Panc1 (cell line): ENCODE measurements around the gene U2AF1L4.

Source experiments
- POLR2AphosphoS5 ChIP-seq: IDR thresholded peaks from 2 replicates; pipeline ENCODE4 v1.6.1; 2012; ENCODE audit warnings: mild to moderate bottlenecking, low read depth, low read length, moderate library complexity
- TF ChIP-seq, protein P1 (sequence below): fragments of 450-650 bp; IDR thresholded peaks from 2 replicates; pipeline ENCODE4 v1.5.1; 2017; ENCODE audit warnings: mild to moderate bottlenecking
- TF ChIP-seq, protein P2 (sequence below), 2 experiments: IDR thresholded peaks; 2 replicates each; pipeline ENCODE4 v1.6.1; 2011 to 2012; ENCODE audit warnings: low read depth in 2 of 2, control low read depth in 1 of 2, low read length in 1 of 2, mild to moderate bottlenecking in 1 of 2, moderate library complexity in 1 of 2; ENCODE audit not compliant: insufficient read depth in 1 of 2

DNA sequence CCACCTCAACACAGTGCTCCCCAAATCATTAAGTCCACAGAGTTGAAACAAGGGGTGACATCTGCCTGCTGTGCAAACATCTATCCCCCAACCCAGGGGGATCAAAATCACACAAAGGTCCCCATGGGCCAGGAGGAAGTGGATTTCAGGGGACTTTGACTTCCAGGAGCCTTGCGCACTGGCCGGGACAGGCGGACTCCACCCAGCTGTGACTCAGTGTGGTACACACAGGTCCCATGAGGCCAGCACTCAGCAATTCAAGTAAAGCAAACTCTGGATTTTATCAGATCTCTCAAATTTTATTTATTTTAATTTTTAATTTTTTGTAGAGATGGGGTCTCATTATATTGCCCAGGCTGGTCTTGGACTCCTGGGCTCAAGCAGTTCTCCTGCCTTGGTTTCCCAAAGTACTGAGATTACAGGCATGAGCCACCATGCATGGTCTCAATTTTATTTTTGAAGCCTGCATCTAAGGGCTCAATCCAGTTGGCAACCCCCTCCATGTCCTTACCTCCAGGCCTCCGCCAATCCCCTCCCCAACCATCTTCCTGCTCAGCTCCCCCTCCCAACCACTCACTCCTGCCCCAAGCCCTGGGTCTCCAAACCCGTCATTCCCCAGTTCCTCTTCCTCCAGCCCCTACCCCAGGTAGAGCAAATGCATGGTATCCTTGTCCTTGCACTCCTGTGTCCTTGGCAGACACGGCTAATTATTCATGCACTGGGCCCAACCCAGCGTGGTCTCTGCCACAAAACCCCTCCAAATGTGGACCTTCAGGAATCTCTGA is 48.4 kb upstream of the U2AF1L4 start:
- TF ChIP-seq, protein P1, sequence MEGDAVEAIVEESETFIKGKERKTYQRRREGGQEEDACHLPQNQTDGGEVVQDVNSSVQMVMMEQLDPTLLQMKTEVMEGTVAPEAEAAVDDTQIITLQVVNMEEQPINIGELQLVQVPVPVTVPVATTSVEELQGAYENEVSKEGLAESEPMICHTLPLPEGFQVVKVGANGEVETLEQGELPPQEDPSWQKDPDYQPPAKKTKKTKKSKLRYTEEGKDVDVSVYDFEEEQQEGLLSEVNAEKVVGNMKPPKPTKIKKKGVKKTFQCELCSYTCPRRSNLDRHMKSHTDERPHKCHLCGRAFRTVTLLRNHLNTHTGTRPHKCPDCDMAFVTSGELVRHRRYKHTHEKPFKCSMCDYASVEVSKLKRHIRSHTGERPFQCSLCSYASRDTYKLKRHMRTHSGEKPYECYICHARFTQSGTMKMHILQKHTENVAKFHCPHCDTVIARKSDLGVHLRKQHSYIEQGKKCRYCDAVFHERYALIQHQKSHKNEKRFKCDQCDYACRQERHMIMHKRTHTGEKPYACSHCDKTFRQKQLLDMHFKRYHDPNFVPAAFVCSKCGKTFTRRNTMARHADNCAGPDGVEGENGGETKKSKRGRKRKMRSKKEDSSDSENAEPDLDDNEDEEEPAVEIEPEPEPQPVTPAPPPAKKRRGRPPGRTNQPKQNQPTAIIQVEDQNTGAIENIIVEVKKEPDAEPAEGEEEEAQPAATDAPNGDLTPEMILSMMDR: no peak
- no peak for TF ChIP-seq POLR2AphosphoS5
- TF ChIP-seq, protein P2, sequence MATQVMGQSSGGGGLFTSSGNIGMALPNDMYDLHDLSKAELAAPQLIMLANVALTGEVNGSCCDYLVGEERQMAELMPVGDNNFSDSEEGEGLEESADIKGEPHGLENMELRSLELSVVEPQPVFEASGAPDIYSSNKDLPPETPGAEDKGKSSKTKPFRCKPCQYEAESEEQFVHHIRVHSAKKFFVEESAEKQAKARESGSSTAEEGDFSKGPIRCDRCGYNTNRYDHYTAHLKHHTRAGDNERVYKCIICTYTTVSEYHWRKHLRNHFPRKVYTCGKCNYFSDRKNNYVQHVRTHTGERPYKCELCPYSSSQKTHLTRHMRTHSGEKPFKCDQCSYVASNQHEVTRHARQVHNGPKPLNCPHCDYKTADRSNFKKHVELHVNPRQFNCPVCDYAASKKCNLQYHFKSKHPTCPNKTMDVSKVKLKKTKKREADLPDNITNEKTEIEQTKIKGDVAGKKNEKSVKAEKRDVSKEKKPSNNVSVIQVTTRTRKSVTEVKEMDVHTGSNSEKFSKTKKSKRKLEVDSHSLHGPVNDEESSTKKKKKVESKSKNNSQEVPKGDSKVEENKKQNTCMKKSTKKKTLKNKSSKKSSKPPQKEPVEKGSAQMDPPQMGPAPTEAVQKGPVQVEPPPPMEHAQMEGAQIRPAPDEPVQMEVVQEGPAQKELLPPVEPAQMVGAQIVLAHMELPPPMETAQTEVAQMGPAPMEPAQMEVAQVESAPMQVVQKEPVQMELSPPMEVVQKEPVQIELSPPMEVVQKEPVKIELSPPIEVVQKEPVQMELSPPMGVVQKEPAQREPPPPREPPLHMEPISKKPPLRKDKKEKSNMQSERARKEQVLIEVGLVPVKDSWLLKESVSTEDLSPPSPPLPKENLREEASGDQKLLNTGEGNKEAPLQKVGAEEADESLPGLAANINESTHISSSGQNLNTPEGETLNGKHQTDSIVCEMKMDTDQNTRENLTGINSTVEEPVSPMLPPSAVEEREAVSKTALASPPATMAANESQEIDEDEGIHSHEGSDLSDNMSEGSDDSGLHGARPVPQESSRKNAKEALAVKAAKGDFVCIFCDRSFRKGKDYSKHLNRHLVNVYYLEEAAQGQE (IDR thresholded peaks at IDR 0.05; ENCODE audit: insufficient read depth in 1 of 2, low read depth in 2 of 2, low read length in 1 of 2): no peak
